Raji (cell line): ENCODE measurements around the gene LTBP3.

Experiments used
- POLR2A ChIP-seq: IDR thresholded peaks from 2 replicates; pipeline ENCODE4 v1.6.1; 2011; ENCODE audit warnings: low read depth, low read length, control low read depth; ENCODE audit not compliant: insufficient read depth

The LTBP3 gene

DNA sequence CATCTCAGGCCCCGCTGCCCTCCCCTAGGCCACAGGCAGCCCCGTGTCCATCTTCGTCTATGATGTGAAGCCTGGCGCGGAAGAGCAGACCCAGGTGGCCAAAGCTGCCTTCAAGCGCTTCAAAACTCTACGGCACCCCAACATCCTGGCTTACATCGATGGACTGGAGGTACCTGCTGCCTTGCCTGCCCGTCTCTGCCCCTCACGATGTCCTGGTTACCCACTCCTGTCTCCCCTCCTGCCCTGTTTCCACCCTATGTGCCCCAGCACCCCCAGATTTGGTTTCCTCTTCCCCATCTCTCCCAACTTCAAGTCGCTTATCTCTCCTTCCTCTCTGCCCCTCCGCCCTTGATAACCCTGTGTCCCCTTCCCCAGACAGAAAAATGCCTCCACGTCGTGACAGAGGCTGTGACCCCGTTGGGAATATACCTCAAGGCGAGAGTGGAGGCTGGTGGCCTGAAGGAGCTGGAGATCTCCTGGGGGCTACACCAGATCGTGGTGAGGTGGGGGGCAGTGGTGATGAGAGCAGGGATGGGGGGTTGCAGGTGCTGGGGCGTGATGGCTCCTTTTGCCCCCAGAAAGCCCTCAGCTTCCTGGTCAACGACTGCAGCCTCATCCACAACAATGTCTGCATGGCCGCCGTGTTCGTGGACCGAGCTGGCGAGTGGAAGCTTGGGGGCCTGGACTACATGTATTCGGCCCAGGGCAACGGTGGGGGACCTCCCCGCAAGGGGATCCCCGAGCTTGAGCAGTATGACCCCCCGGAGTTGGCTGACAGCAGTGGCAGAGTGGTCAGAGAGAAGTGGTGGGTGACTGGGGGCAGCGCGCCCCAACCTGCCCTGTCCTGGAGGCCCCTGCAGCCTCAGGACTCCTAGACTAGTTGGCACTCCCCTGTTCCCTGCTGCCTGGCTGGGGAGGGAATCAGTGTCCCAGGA is 32.3 kb downstream of the LTBP3 start:
- TF ChIP-seq POLR2A, result no peak

DNA sequence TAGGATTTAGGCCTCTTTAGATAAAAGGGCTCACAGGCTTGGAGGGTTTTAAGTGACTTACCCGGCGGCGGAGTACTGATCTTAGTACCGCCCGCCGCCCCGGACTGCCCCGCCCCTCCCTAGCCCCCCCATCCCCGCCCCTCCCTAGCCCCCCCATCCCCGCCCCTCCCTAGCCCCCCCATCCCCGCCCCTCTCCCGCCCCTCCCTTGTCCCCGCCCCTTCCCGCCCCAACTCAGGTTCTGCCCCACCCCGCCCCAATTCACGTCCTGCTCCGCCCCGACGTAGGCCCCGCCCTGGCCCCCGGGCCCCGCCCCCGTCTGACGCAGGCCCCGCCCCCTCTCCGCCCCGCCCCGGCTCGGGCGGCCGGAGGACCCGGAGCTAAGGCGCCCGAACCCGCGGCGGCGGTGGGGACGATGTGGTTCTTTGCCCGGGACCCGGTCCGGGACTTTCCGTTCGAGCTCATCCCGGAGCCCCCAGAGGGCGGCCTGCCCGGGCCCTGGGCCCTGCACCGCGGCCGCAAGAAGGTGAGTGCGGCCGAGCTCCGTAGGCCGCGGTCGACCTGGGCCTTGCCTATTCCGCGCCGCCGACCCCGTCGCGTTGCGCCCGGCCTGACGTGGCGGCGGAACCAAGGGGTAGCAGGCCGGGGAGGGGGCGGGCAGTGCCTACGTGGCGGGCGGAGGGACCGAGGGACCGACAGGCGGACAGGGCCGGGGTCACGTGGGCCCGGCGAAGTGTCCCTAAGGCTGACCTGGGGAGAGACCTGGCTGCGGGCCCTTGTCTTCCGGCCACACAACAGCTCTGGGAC is 33.2 kb downstream of the LTBP3 start, which contains the start of gene SCYL1:
TSS of gene SCYL1 (plus strand) at position 343 of the 805 bp plus-strand sequence. CDS start at position 414, 71 bp downstream.
- peak; percentile 59 for TF ChIP-seq POLR2A

DNA sequence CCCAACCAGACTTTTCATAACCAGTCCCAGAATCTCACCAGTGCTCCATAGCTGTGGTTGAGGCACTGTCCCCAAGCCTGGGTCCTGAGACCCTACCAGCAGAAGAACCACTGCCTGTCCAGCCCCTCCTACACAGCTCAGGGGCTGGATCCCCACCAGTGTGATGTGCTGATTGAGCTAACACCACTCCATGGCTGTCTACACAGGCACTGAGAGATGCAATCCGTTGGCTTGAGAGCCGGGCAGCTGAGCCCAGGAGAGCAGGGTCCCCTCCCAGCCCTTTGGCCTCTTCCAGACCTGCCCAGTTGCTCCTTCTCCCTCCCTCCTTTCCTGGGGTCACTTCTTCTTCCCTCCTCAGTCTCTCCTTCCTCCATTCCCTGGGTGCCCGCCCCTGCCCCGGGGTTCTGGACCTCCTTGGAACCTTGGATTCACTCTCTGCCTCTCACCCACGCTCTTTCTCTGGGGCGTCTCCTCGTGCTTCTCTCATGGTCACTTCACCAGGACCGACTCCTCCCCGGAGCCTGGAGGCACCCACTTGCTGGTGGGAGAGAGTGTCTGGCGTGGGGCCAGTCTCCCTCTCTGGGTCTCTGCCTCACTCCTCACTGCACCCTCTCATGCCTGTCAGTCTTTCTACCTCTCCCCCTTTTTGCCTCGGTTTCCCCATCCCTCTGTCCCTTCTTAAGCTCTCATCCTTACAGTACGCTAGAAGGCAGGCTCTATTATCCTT is 34.0 kb downstream of the LTBP3 start:
- no peak for TF ChIP-seq POLR2A

DNA sequence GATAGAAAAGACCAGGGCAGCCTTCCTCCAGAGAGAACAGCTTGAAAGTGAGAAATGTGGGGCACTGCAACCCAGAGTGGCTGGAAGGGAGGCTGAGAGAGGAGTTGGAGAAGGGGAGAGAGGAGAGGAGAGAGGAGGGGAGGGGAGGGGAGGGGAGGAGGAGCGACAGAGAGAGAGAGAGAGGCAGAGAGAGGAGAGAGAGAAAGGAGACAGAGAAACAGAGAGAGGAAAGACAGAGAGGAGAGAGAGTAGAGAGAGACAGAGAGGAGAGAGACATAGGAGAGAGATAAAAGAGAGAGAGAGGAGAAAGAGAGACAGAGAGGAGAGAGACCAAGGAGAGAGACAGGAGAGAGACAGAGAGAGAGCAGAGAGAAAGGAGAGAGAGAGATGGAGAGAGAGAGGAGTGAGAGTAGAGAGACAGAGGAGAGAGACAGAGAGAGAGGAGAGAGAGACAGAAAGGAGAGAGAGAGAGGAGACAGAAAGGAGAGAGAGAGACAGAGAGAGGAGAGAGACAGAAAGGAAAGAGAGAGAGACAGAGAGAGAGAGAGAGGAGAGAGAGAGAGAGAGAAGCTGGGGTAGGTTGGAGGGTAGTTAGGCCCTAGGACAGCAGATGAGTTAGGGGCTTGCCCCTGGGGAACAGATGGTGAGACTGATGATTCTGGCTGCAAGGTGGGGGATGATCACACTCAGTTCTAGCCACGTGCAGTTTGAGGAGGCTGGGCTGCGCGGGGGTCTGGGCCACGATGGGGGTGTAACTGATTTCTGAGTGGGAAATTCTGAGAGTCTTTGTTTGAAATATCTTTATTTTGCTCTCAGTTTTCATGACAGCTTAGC is 41.8 kb downstream of the LTBP3 start:
- TF ChIP-seq POLR2A, result no peak

DNA sequence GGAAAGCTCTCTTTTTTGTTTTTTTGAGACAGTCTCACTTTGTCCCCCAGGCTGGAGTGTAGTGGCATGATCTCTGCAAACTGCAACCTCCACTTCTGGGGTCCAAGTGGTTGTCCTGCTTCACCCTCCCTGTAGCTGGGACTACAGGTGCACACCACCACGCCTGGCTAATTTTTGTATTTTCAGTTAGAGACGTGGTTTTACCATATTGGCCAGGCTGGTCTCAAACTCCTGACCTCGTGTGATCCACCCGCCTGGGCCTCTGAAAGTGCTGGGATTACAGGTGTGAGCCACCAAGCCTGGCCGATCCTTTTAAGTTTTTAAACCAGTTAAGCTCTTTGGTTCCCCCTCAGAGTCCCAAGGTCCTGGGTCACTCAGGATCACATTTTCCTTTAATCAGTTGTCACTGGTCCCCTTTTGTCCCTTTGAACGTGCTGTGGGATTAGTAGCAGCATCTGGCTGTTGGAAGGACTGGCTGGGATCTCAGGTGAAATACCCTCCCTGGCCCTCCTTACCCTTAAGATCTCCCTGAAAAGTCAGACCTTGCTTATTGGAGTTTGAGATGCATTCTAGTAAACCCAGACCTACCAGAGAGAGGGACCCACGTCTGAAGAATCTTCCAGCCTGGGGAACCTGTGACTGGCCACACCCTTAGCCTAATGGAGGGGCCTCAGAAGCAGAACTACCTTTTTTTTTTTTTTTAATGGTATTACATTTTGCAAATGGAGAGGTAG is 51.2 kb downstream of the LTBP3 start:
- TF ChIP-seq POLR2A, result peak; percentile 43

DNA sequence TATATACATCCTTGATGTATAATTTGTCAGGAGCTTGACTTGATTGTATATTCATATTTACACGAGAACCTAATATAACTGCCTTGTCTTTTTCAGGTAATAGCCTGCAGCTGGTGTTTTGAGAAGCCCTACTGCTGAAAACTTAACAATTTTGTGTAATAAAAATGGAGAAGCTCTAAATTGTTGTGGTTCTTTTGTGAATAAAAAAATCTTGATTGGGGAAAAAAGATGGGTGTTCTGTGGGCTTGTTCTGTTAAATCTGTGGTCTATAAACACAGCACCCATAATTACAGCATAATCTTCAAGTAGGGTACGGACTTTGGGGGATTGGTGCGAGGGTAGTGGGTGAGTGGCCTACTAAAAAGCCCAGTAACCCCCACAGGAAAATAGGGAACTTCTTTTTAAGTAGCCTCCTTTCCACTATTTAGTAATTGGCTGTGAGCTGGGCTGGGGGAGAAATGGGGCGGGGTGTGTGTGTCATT is 51.8 kb downstream of the LTBP3 start:
- TF ChIP-seq POLR2A, result no peak

DNA sequence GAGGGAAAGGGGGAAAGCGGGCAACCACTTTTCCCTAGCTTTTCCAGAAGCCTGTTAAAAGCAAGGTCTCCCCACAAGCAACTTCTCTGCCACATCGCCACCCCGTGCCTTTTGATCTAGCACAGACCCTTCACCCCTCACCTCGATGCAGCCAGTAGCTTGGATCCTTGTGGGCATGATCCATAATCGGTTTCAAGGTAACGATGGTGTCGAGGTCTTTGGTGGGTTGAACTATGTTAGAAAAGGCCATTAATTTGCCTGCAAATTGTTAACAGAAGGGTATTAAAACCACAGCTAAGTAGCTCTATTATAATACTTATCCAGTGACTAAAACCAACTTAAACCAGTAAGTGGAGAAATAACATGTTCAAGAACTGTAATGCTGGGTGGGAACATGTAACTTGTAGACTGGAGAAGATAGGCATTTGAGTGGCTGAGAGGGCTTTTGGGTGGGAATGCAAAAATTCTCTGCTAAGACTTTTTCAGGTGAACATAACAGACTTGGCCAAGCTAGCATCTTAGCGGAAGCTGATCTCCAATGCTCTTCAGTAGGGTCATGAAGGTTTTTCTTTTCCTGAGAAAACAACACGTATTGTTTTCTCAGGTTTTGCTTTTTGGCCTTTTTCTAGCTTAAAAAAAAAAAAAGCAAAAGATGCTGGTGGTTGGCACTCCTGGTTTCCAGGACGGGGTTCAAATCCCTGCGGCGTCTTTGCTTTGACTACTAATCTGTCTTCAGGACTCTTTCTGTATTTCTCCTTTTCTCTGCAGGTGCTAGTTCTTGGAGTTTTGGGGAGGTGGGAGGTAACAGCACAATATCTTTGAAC is 52.5 kb downstream of the LTBP3 start:
- TF ChIP-seq POLR2A, result no peak

DNA sequence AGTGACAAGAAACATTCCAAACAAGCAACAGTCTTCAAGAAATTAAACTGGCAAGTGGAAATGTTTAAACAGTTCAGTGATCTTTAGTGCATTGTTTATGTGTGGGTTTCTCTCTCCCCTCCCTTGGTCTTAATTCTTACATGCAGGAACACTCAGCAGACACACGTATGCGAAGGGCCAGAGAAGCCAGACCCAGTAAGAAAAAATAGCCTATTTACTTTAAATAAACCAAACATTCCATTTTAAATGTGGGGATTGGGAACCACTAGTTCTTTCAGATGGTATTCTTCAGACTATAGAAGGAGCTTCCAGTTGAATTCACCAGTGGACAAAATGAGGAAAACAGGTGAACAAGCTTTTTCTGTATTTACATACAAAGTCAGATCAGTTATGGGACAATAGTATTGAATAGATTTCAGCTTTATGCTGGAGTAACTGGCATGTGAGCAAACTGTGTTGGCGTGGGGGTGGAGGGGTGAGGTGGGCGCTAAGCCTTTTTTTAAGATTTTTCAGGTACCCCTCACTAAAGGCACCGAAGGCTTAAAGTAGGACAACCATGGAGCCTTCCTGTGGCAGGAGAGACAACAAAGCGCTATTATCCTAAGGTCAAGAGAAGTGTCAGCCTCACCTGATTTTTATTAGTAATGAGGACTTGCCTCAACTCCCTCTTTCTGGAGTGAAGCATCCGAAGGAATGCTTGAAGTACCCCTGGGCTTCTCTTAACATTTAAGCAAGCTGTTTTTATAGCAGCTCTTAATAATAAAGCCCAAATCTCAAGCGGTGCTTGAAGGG is 53.3 kb downstream of the LTBP3 start:
- TF ChIP-seq POLR2A, result no peak

DNA sequence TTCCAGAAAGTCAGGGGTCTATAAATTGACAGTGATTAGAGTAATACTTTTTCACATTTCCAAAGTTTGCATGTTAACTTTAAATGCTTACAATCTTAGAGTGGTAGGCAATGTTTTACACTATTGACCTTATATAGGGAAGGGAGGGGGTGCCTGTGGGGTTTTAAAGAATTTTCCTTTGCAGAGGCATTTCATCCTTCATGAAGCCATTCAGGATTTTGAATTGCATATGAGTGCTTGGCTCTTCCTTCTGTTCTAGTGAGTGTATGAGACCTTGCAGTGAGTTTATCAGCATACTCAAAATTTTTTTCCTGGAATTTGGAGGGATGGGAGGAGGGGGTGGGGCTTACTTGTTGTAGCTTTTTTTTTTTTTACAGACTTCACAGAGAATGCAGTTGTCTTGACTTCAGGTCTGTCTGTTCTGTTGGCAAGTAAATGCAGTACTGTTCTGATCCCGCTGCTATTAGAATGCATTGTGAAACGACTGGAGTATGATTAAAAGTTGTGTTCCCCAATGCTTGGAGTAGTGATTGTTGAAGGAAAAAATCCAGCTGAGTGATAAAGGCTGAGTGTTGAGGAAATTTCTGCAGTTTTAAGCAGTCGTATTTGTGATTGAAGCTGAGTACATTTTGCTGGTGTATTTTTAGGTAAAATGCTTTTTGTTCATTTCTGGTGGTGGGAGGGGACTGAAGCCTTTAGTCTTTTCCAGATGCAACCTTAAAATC is 54.0 kb downstream of the LTBP3 start:
- TF ChIP-seq POLR2A, result no peak

DNA sequence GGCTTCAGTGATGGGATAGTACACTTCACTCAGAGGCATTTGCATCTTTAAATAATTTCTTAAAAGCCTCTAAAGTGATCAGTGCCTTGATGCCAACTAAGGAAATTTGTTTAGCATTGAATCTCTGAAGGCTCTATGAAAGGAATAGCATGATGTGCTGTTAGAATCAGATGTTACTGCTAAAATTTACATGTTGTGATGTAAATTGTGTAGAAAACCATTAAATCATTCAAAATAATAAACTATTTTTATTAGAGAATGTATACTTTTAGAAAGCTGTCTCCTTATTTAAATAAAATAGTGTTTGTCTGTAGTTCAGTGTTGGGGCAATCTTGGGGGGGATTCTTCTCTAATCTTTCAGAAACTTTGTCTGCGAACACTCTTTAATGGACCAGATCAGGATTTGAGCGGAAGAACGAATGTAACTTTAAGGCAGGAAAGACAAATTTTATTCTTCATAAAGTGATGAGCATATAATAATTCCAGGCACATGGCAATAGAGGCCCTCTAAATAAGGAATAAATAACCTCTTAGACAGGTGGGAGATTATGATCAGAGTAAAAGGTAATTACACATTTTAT is 54.7 kb downstream of the LTBP3 start:
- no peak for TF ChIP-seq POLR2A
